Pancreas (tissue), 10 donors: Measurements from ENCODE around the gene ADGRA1. TPM values are rescaled to one million over a fixed set of nuclear protein-coding genes. Genes with fewer than 3 reads are reported as not detected.
A peak's percentile ranks its signal among the peaks of the same experiment; 100 is the strongest.

ENCODE experiments used
- ATAC-seq, 4 donors: fragments of 200-7000 bp; cut with Tn5 transposase; one replicate each; pipeline versions ENCODE4 v1.8.0 to v1.9.1; 2020; ENCODE audit warnings: mild to moderate bottlenecking in 4 of 4, moderate library complexity in 4 of 4
- DNase-seq, 6 donors: peaks; one replicate each; pipeline ENCODE4 v3.0.0-alpha.2; 2020
- FAIRE-seq: peaks from 2 replicates; lab custom pipeline; 2012; peaks lifted over from hg19 to GRCh38; lab: Jason Lieb, UNC
- H3K27ac ChIP-seq, 4 donors: fragments of 200-600 bp; sonication (generic); 1 replicate in 3 of 4; 2 replicates in 1 of 4; pipeline versions ENCODE4 v1.5.0 to v1.8.0; 2020
- H3K27me3 ChIP-seq, 4 donors: fragments of 200-600 bp; one replicate each; pipeline ENCODE4 v1.8.0; 2021
- H3K36me3 ChIP-seq, 3 donors: fragments of 200-600 bp; sonication (generic) in 1 of 3; one replicate each; pipeline versions ENCODE4 v1.5.0 to v1.8.0; 2020 to 2021
- H3K4me1 ChIP-seq, 3 donors: fragments of 200-600 bp; one replicate each; pipeline ENCODE4 v1.8.0; 2021
- H3K4me3 ChIP-seq, 4 donors: fragments of 200-600 bp; sonication (generic) in 2 of 4; one replicate each; pipeline versions ENCODE4 v1.5.0 to v1.8.0; 2020 to 2021
- H3K9me3 ChIP-seq, 4 donors: fragments of 200-600 bp; one replicate each; pipeline ENCODE4 v1.8.0; 2021
- WGBS, 2 donors: extraction: QIAGEN DNeasy Blood & Tissue Kit; methylation state at CpG; one replicate each; pipeline ENCODE4 v1.1.7; 2013; 5-methylcytosine and 5-hydroxymethylcytosine counted together
- intact Hi-C, 3 donors: fragments of 100-400 bp; cut with DNase I; formaldehyde crosslinking; loops; one replicate each; pipeline versions ENCODE4 v1.11.1 to v1.14.2; 2022
- polyA plus RNA-seq, 2 donors: library from polyadenylated mRNA; stranded (reverse); fragments of 200-250 nt; gene quantifications; one replicate each; pipeline ENCODE4 v1.2.3, GENCODE V29; 2013
- total RNA-seq, 6 donors: library from RNA; stranded (reverse); fragmentation: NEBNext Ultra II Directional in 4 of 6; extraction: Animal tissue kit (Norgen Biotek cat#: 25700) in 4 of 6; gene quantifications; one replicate each; pipeline versions ENCODE4 v1.2.1 to v1.2.4, GENCODE V29; 2021 to 2023
- TF ChIP-seq, protein P1 (sequence below), 4 donors: fragments of 200-600 bp; sonication (generic) in 3 of 4; IDR thresholded peaks; one replicate each; pipeline versions ENCODE4 v1.5.0 to v1.8.0; 2021; ENCODE audit warnings: antibody characterized with exemption in 4 of 4
- donor health status: healthy with polysubstance abuse.
- donor health status: DM: no; HTN: no; CAD: no; lungs with moderate emphysema.
- donor health status: DM: no; HTN: no; CAD: no.
- donor health status: control.
- donor health status: control.
- donor health status: Bipolar disorder and iron deficiency.
- donor health status: DM: yes; HTN: yes; CAD: no.
- donor health status: DM: no; HTN: no; CAD: no.
- donor health status: DM: no; HTN: no; CAD: no.
- donor health status: DM: yes; HTN: yes; CAD: no.

The ADGRA1 gene
- total and polyA plus RNA-seq, 8 donors = 0.03 to 0.85 (median 0.12) TPM; not detected in 1

DNA sequence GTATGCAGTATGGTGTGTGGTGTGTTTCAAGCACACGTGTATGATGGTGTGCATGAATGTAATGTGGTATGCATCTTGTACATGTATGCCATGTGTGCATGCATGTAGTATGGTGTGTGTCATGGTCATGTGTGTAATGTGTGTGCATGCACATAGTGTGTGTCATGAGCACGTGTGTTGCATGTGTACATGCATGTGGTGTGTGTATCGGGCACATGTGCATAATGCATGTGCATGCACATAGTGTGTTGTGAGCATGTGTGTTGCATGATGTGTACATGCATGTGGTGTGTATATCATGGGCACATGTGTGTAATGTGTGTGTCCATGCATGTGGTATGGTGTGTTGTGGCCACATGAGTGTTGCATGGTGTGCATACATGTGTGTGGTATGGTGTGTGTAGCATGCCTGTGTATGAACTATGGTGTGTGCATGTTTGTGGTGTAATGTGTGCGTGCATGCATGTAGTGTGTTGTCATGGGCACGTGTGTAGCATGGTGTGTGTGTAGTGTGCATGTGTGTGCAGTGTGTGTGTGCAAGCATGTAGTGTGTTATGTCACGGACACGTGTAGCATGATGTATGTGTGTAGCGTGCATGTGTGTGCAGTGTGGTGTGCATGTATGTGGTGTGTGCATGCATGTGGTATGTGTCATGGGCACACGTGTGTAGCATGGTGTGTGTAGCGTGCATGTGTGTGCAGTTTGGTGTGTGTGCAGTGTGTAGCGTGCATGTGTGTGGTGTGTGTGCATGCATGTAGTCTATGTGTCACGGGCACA lies 89.8 kb downstream of the ADGRA1 start:
- Histone ChIP-seq H3K27me3 (no peaks in the 10 kb centered on the region), H3K4me1 (no peaks in the 10 kb centered on the region), H3K4me3 (no peak overlapping the region), H3K36me3 (no peaks in the 10 kb centered on the region), H3K9me3 (no peaks in the 10 kb centered on the region), H3K27ac (no peak overlapping the region)
- 76 to 80% methylated on average over 12 of the region's 12 CpGs for WGBS, 2 donors
- ATAC-seq (no peak), DNase-seq (peak in 1 of 6 donors; percentile 6), FAIRE-seq (no peak)
- TF ChIP-seq, protein P1, sequence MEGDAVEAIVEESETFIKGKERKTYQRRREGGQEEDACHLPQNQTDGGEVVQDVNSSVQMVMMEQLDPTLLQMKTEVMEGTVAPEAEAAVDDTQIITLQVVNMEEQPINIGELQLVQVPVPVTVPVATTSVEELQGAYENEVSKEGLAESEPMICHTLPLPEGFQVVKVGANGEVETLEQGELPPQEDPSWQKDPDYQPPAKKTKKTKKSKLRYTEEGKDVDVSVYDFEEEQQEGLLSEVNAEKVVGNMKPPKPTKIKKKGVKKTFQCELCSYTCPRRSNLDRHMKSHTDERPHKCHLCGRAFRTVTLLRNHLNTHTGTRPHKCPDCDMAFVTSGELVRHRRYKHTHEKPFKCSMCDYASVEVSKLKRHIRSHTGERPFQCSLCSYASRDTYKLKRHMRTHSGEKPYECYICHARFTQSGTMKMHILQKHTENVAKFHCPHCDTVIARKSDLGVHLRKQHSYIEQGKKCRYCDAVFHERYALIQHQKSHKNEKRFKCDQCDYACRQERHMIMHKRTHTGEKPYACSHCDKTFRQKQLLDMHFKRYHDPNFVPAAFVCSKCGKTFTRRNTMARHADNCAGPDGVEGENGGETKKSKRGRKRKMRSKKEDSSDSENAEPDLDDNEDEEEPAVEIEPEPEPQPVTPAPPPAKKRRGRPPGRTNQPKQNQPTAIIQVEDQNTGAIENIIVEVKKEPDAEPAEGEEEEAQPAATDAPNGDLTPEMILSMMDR (IDR thresholded peaks at IDR 0.05) = no peak
- intact Hi-C loops = no loop called here

DNA sequence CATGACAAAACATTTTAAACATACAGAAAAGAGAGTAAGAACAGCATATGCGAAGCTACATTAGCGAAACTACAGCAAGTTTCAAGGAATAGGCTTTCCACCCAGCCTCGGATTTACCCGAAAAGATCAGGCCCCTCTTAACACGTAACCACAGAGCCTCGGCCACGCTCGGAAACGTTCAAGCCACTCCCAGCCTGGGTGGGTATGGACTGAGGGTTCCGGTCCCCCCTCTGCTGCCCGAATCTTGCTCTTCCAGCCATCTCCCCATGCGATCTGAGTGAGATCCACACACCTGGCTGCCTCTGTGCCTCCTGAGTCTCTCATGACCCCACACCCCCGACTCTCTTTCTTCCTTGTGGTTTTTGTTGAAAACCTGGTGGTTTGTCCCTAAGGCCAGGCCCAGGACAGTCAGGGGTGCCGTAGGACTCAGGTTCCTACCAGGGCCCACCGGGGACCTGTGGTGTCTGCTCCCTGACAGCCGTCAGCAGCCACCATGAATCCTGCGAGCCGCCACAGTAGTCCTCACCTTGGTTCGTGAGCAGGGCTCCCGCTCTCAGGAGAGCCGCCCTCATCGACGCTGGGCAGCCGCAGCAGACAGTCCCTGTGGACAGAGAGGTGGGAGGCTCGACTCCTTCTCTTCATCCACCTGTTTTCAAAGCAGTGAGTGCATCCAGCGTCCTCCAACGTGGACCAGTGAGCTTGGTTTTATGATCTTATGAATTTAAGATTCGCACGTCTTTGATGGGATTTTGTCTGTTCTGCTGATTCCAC lies 90.8 kb downstream of the ADGRA1 start:
- intact Hi-C loops = no loop called here
- no peak for FAIRE-seq
- no peak for ATAC-seq

DNA sequence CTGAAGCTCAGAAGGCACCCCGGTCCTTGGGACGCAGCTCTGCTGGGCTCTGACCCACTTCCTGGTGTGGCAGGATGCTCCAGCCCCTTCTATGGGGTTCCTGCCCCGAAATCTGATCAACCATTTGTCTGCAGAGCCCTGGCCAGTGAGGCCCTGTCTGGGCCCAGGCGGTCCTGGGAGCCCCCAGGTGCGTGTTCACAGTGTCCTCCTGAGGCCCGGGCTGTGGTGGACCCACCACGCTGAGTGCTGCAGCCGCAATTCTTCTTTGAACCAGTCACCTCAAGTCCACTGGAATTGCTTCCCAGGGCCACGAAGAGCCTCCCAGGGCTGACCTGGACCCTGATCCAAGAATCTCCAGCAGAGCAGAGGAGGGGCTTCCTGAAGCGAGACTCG lies 91.4 kb downstream of the ADGRA1 start:
- Histone ChIP-seq H3K9me3 (no peaks in the 10 kb centered on the region), H3K36me3 (no peaks in the 10 kb centered on the region), H3K27ac (no peak overlapping the region), H3K4me3 (no peak overlapping the region), H3K27me3 (no peaks in the 10 kb centered on the region), H3K4me1 (no peaks in the 10 kb centered on the region)
- DNase-seq (peak in 1 of 6 donors; percentile 22), FAIRE-seq (no peak), ATAC-seq (no peak)
- TF ChIP-seq, protein P1 (IDR thresholded peaks at IDR 0.05) = no peak
- WGBS, 2 donors = 59 to 69% methylated on average over 11 of the region's 11 CpGs
- intact Hi-C loops = no loop called here

More for the DNA sequence above, 90.8 kb downstream of the ADGRA1 start:
- Histone ChIP-seq H3K27me3 (no peaks in the 10 kb centered on the region), H3K4me1 (no peaks in the 10 kb centered on the region), H3K27ac (no peak overlapping the region), H3K4me3 (no peak overlapping the region), H3K9me3 (no peaks in the 10 kb centered on the region), H3K36me3 (no peaks in the 10 kb centered on the region)
- DNase-seq = peak in 1 of 6 donors; percentile 34
- WGBS, 2 donors = 73 to 81% methylated on average over 29 of the region's 29 CpGs
- TF ChIP-seq, protein P1 (IDR thresholded peaks at IDR 0.05) = no peak

DNA sequence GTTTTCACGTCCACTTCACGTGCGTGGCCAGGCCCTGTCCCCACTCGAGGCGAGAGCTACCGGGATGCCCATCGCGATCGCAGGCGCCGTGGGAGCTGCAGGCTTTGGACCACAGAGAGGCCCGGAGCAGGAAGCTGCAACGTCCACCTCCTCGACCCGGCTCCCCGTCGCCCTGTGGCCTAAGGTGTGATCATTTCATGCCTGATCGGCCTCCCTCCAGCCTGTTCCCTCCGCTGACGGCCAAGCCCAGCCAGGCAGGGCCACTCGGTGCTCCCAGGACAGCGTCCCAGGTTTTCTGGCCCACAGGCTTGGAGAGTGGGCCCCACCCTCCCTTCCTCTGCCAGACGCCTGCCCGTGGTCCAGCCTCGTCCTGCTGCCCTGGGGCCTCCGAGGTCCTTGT lies 91.9 kb downstream of the ADGRA1 start:
- ATAC-seq = no peak
- no peak overlapping the region for H3K27ac ChIP-seq
- H3K4me3 ChIP-seq = no peak overlapping the region
- no peaks in the 10 kb centered on the region for H3K4me1 ChIP-seq
- TF ChIP-seq, protein P1 (IDR thresholded peaks at IDR 0.05) = no peak
- intact Hi-C loops = no loop called here
- DNase-seq = peak in 2 of 6 donors; percentile 48 to 52
- no peak for FAIRE-seq
- no peaks in the 10 kb centered on the region for H3K36me3 ChIP-seq
- WGBS, 2 donors = 65 to 76% methylated on average over 26 of the region's 26 CpGs
- H3K27me3 ChIP-seq = no peaks in the 10 kb centered on the region
- no peaks in the 10 kb centered on the region for H3K9me3 ChIP-seq
